Fibroblast of skin of left quadriceps (primary cell): Measurements from ENCODE around the gene ATP8A2.

ENCODE experiments used
- DNase-seq, 2 experiments: peaks; one replicate each; pipeline ENCODE4 v3.0.0-alpha.2; 2013; ENCODE audit warnings: low read depth in 2 of 2

The ATP8A2 gene

GRCh38 chr13:25625414-25625813, 253.6 kb downstream of the ATP8A2 start:
- DNase-seq, result no peak

- no peak for DNase-seq
Measured at GRCh38 chr13:25630329-25630900, 258.6 kb downstream of the ATP8A2 start.

- no peak for DNase-seq
Measured at GRCh38 chr13:25632166-25632888, 260.6 kb downstream of the ATP8A2 start.

GRCh38 chr13:25633093-25633492, 261.3 kb downstream of the ATP8A2 start:
- DNase-seq, result no peak

GRCh38 chr13:25645681-25646080, 273.9 kb downstream of the ATP8A2 start:
- no peak for DNase-seq

- no peak for DNase-seq
Measured at GRCh38 chr13:25649001-25649633, 277.3 kb downstream of the ATP8A2 start.

GRCh38 chr13:25652764-25653163, 281.0 kb downstream of the ATP8A2 start:
- no peak for DNase-seq

- DNase-seq, result no peak
Measured at GRCh38 chr13:25654322-25654721, 282.5 kb downstream of the ATP8A2 start.

- DNase-seq, result no peak
Measured at GRCh38 chr13:25657157-25657556, 285.4 kb downstream of the ATP8A2 start.

GRCh38 chr13:25659091-25659795, 287.5 kb downstream of the ATP8A2 start:
- no peak for DNase-seq

GRCh38 chr13:25660996-25661395, 289.2 kb downstream of the ATP8A2 start:
- no peak for DNase-seq

- DNase-seq, result no peak
Measured at GRCh38 chr13:25662516-25662915, 290.7 kb downstream of the ATP8A2 start.

GRCh38 chr13:25668345-25668744, 296.6 kb downstream of the ATP8A2 start:
- DNase-seq, result no peak

GRCh38 chr13:25673711-25674110, 301.9 kb downstream of the ATP8A2 start:
- no peak for DNase-seq

GRCh38 chr13:25674371-25674770, 302.6 kb downstream of the ATP8A2 start:
- DNase-seq, result no peak

GRCh38 chr13:25675060-25675459, 303.3 kb downstream of the ATP8A2 start:
- no peak for DNase-seq

- no peak for DNase-seq
Measured at GRCh38 chr13:25677956-25678355, 306.2 kb downstream of the ATP8A2 start.

GRCh38 chr13:25678398-25678797, 306.6 kb downstream of the ATP8A2 start:
- no peak for DNase-seq

- no peak for DNase-seq
Measured at GRCh38 chr13:25679159-25679558, 307.4 kb downstream of the ATP8A2 start.

GRCh38 chr13:25679936-25680335, 308.2 kb downstream of the ATP8A2 start:
- no peak for DNase-seq

- no peak for DNase-seq
Measured at GRCh38 chr13:25682276-25682675, 310.5 kb downstream of the ATP8A2 start.

- DNase-seq, result no peak
Measured at GRCh38 chr13:25683056-25683455, 311.3 kb downstream of the ATP8A2 start.
